GM13976 (cell line): ENCODE data around the gene KCNH8.
"Not testable (repeated sequence)": the region's sequence is repeated elsewhere in the genome, so short reads cannot be mapped to it uniquely, and the experiment has no call there.

ENCODE experiments used
- DNase-seq: peaks from one replicate; pipeline ENCODE4 v3.0.0; 2012; ENCODE audit warnings: low spot score
- CTCF ChIP-seq: IDR thresholded peaks from 2 replicates; pipeline ENCODE4 v1.5.1; 2012; ENCODE audit warnings: borderline replicate concordance, mild to moderate bottlenecking; ENCODE audit not compliant: insufficient read depth; ENCODE audit errors: extremely low read depth, missing control alignments, control extremely low read depth
- in situ Hi-C: fragments of 300-500 bp; cut with MboI; formaldehyde crosslinking; loops from one replicate; pipeline ENCODE4 v1.12.0; 2022; ENCODE audit warnings: low sequenced_read_pairs, mixed read lengths, inconsistent platforms; ENCODE audit not compliant: unreplicated experiment

Gene KCNH8

GRCh38 chr3:19220311-19220710 lies 72.0 kb downstream of the KCNH8 start:
- DNase-seq: no peak
- TF ChIP-seq CTCF: no peak
- in situ Hi-C loops: loop anchor here (25.0 kb wide), 1 partner anchor 642 kb away; no protein-coding TSS in a partner anchor

- DNase-seq: no peak
- in situ Hi-C loops: loop anchor here (25.0 kb wide), 1 partner anchor 641 kb away; no protein-coding TSS in a partner anchor
- TF ChIP-seq CTCF: no peak
Measured at GRCh38 chr3:19221081-19221480, 72.8 kb downstream of the KCNH8 start.

GRCh38 chr3:19226479-19226878 lies 78.2 kb downstream of the KCNH8 start:
- no peak for TF ChIP-seq CTCF
- no peak for DNase-seq
- in situ Hi-C loops: no loop called here

GRCh38 chr3:19228167-19228566 lies 79.9 kb downstream of the KCNH8 start:
- in situ Hi-C loops: no loop called here
- DNase-seq: no peak
- TF ChIP-seq CTCF: no peak

DNA sequence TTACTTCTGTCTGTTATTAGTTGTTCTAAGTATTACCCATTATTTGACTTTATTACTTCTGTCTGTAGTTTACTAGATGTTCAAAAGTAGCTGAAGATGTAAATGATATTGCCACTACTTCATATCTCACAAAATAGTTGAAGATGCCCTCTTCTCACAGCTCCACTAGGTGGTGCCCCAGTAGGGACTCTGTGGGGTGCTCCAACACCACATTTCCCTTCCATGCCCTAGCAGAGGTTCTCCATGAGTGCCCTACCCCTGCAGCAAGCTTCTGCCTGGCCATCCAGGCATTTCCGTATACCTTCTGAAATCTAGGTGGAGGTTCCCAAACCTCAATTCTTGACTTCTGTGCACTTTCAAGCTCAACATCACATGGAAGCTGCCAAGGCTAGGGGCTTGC lies 80.8 kb downstream of the KCNH8 start:
- DNase-seq: no peak
- in situ Hi-C loops: no loop called here
- TF ChIP-seq CTCF: no peak

- in situ Hi-C loops, DNase-seq: not testable (repeated sequence)
Measured at GRCh38 chr3:19229881-19230280, 81.6 kb downstream of the KCNH8 start.

DNA sequence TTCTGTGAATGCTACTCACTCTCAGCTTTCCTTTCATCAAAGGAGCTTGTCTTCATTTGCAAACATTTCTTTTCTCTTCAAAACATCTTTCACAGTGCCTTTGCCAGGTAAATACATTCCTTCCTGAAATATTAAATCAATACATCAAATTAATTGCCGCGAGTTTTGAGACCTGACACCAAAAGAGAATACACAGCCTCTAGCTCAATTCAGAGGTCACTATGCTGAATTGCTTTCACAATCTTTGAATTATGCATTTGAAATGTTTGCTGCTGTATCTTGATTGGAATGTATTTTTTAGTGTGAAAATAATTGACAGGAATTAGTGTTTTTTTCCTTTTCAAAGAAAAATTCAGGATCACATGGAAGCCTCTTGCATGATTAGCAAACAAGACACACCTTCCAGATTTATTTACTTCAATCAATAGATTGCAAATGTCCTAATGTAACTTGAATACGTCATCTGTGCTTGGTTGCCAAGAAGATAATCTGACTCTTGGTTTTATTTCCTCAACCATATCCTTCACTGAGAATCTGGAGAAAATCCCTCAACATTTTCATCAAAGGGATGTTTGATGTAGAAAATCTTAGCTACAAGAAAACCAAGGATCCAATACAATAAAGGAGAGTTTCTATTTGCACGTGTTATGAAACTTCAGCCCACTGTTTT lies 83.6 kb downstream of the KCNH8 start:
- in situ Hi-C loops: no loop called here
- no peak for TF ChIP-seq CTCF
- no peak for DNase-seq
